ENCODE data around the gene CYP39A1. TPM values are rescaled to one million over a fixed set of nuclear protein-coding genes. Genes with fewer than 3 reads are reported as not detected.

Gene CYP39A1
- total RNA-seq, 2 donors from 2014 or later = 17.6 to 31.2 TPM

GRCh38 chr6:46637933-46638332 is 14.7 kb downstream of the CYP39A1 start:
- no peaks in the 10 kb centered on the region for H3K9me3 ChIP-seq
- H3K4me1 ChIP-seq (replicated peaks) = no peaks in the 10 kb centered on the region
- 89% methylated on average over 1 of the region's 1 CpG for WGBS
- no peak for DNase-seq (ENCODE audit: low spot score)
- no peak overlapping the region for H3K27ac ChIP-seq
- no peaks in the 10 kb centered on the region for H3K36me3 ChIP-seq
- no peak overlapping the region for H3K4me3 ChIP-seq
- no peaks in the 10 kb centered on the region for H3K27me3 ChIP-seq (replicated peaks; ENCODE audit: insufficient read depth)
- intact Hi-C loops (cut with DNase I) = no loop called here
- TF ChIP-seq POLR2AphosphoS5 (IDR thresholded peaks at IDR 0.05) (no peak), POLR2A (IDR thresholded peaks at IDR 0.05) (no peak), CTCF (IDR thresholded peaks at IDR 0.05) (no peak)

DNA sequence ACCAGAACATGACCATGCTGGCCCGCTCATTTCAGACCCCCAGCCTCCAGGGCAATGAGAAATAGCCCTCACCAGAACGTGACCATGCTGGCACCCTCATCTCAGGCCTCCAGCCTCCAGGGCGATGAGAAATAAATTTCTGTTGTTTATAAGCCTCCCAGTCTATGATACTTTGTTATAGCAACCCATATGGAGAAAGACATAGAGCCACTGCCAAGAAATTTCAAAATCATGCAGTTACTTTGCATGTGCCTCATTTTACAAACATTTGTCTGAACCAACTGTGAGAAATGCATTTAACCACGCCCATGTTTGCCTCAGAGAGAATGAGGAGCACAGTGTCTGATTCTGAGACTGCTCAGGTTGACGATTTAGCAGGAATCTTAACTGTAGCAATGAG is 15.5 kb downstream of the CYP39A1 start:
- H3K36me3 ChIP-seq = no peaks in the 10 kb centered on the region
- WGBS = 70% methylated on average over 5 of the region's 5 CpGs
- no peak overlapping the region for H3K4me3 ChIP-seq
- no peaks in the 10 kb centered on the region for H3K9me3 ChIP-seq
- H3K27ac ChIP-seq = no peak overlapping the region
- no peak for DNase-seq (ENCODE audit: low spot score)
- no peaks in the 10 kb centered on the region for H3K27me3 ChIP-seq (replicated peaks; ENCODE audit: insufficient read depth)
- no peaks in the 10 kb centered on the region for H3K4me1 ChIP-seq (replicated peaks)
- intact Hi-C loops (cut with DNase I) = no loop called here
- no peak for TF ChIP-seq POLR2A (IDR thresholded peaks at IDR 0.05)
- TF ChIP-seq POLR2AphosphoS5 (IDR thresholded peaks at IDR 0.05) = no peak
- no peak for TF ChIP-seq CTCF (IDR thresholded peaks at IDR 0.05)

GRCh38 chr6:46635462-46635861 is 17.2 kb downstream of the CYP39A1 start:
- Histone ChIP-seq H3K9me3 (no peaks in the 10 kb centered on the region), H3K4me3 (no peak overlapping the region), H3K36me3 (no peaks in the 10 kb centered on the region), H3K27me3 (replicated peaks; ENCODE audit: insufficient read depth) (no peaks in the 10 kb centered on the region), H3K4me1 (replicated peaks) (no peaks in the 10 kb centered on the region), H3K27ac (no peak overlapping the region)
- intact Hi-C loops (cut with DNase I) = no loop called here
- TF ChIP-seq CTCF (IDR thresholded peaks at IDR 0.05) = no peak
- TF ChIP-seq POLR2A (IDR thresholded peaks at IDR 0.05) = no peak
- TF ChIP-seq POLR2AphosphoS5 (IDR thresholded peaks at IDR 0.05) = no peak
- no peak for DNase-seq (ENCODE audit: low spot score)
- WGBS = 95% methylated on average over 6 of the region's 6 CpGs

GRCh38 chr6:46632053-46632452 is 20.6 kb downstream of the CYP39A1 start:
- TF ChIP-seq POLR2AphosphoS5 (IDR thresholded peaks at IDR 0.05) (no peak), POLR2A (IDR thresholded peaks at IDR 0.05) (no peak), CTCF (IDR thresholded peaks at IDR 0.05) (no peak)
- 97% methylated on average over 1 of the region's 1 CpG for WGBS

DNA sequence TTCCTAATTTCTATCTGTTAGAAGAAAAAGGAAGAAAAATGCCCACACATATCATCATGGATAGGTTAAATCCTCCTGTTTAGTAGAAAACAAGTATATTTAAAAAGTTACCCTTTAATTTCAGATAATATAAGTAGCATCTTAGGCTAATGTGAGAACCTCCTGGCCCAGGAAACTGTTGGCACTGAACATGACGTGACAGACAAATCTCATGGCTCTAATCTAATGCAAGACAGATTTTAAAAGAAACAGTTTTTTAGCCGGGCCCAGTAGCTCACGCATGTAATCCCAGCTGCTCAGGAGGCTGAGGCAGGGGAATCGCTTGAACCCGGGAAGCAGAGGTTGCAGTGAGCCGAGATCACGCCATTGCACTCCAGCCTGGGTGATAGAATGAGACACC is 22.9 kb downstream of the CYP39A1 start:
- Histone ChIP-seq H3K9me3 (no peaks in the 10 kb centered on the region), H3K36me3 (no peaks in the 10 kb centered on the region), H3K4me1 (replicated peaks) (no peaks in the 10 kb centered on the region), H3K27ac (no peak overlapping the region), H3K4me3 (no peak overlapping the region), H3K27me3 (replicated peaks; ENCODE audit: insufficient read depth) (no peaks in the 10 kb centered on the region)
- WGBS = 89% methylated on average over 7 of the region's 7 CpGs
- no peak for DNase-seq (ENCODE audit: low spot score)
- TF ChIP-seq POLR2A (IDR thresholded peaks at IDR 0.05) (no peak), CTCF (IDR thresholded peaks at IDR 0.05) (no peak), POLR2AphosphoS5 (IDR thresholded peaks at IDR 0.05) (no peak)
- intact Hi-C loops (cut with DNase I) = loop anchor here (2.0 to 5.0 kb wide), 2 partner anchors 137 to 537 kb away; partner anchors contain the start of gene RCAN2

More at GRCh38 chr6:46632053-46632452, 20.6 kb downstream of the CYP39A1 start:
- no peak for DNase-seq (ENCODE audit: low spot score)
- Histone ChIP-seq H3K9me3 (no peaks in the 10 kb centered on the region), H3K4me1 (replicated peaks) (no peaks in the 10 kb centered on the region), H3K27me3 (replicated peaks; ENCODE audit: insufficient read depth) (no peaks in the 10 kb centered on the region), H3K4me3 (no peak overlapping the region), H3K36me3 (no peaks in the 10 kb centered on the region), H3K27ac (no peak overlapping the region)
- intact Hi-C loops (cut with DNase I) = no loop called here

Data from prostate gland (tissue), 2 donors.